Smooth muscle cell of the brain vasculature (primary cell): Measurements from ENCODE around the gene COX7A2.

Source experiments
- DNase-seq: peaks from one replicate; pipeline ENCODE4 v3.0.0-alpha.2; 2012; ENCODE audit warnings: low read depth, low spot score

The COX7A2 gene

GRCh38 chr6:75268121-75268987 lies 24.8 kb upstream of the COX7A2 start:
- no peak for DNase-seq

- DNase-seq: no peak
Observed at GRCh38 chr6:75267461-75267860, 23.9 kb upstream of the COX7A2 start.

DNA sequence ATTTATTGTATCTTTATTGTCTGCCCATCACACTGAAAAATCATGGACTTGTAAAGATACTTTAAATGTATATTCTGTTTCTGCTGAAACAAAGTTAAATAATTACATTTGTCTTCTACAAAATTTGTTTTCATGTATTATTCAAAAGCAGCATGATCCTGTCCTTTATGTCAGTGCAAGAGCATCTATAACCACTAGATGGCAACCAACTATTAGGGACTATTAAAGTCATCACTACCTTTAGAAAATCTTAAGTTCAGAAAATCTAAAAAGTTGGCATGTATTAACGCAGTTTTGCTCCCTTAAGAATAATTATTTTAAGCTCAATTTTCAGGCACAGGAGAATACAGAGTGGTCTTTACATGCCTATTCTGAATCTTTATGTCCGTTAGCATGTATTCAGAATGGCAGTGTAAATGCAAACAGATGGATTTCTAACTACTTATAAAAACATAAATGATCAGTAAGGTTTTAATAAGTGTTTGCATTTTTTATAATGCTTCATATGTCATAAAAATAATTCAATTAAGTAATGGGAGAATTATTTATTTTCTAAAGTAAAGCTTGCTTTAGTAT lies 23.2 kb upstream of the COX7A2 start:
- DNase-seq: no peak

- DNase-seq: no peak
Observed at GRCh38 chr6:75263401-75263750, 19.8 kb upstream of the COX7A2 start.

GRCh38 chr6:75262716-75263400 lies 19.3 kb upstream of the COX7A2 start:
- DNase-seq: no peak

- DNase-seq: no peak
Observed at GRCh38 chr6:75261299-75261698, 17.7 kb upstream of the COX7A2 start.

DNA sequence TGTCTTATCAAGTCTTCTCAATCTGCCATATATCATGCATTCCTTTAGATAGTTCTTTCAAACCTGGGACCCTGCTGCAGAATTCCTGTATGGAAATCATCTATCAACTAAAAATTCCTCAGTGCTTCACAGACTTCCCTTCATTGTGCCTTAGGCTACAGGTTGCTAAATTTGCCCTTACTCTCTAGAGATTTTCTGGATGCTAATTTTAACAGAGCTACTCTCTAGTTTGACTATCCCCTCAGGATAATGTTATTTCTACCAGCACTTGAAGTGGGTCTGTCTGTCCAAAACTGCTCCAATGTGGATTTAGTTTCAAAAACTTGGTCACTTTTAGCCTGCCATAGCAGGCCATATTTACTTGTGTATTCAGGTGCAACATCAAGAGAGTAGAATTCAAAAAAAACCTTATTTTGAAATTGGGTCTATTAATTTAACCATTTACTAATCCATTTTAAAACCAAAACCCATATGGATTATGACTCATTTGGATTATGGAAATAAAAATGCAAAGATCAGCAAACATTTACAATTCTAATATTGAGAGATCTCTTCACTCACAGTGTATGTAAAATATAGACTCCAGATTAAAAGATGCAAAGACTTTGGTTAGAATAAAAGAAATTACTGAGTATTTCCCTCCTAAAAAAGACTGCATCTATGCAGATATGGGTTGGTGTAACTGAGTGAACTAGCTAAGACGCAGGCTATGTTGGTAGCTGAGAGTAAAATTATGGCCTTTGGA lies 13.9 kb upstream of the COX7A2 start:
- no peak for DNase-seq

DNA sequence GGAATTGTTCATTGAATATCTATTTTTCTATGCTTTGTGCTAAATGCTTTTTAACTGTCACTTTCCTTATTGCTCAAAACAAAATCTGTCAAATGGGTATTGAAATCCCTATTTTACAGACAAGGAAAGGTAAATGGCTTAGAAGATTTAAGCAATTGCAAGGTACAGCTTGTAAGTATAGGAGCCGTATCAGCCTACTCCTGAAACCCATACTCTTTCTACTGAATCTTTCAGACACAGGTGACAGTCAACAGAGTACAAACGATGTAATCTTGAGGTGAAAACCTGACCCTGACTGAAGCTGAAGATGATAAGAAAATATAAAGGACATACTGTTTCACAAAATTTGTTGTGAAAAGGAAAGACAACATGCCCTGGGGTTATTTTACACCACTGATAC lies 7.0 kb upstream of the COX7A2 start:
- DNase-seq: no peak

DNA sequence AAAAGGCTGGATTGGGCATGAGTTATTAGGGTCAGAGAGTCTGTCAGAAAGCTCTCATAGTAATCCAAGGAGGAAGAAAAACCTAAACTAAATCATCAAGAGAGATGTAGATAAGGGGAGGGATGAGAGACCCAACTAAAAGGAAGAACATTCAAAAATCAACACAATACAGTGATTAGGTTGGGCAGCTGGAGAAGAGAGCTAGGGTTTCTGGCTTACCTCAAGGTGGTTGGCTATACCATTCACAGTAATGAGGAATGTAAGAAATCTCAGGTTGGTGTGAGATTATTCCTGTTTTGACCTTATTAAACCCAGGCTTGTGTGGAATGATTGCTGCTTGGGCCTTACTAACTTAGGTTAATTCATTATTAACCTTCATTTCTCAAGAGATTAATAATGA lies 6.2 kb upstream of the COX7A2 start:
- no peak for DNase-seq

DNA sequence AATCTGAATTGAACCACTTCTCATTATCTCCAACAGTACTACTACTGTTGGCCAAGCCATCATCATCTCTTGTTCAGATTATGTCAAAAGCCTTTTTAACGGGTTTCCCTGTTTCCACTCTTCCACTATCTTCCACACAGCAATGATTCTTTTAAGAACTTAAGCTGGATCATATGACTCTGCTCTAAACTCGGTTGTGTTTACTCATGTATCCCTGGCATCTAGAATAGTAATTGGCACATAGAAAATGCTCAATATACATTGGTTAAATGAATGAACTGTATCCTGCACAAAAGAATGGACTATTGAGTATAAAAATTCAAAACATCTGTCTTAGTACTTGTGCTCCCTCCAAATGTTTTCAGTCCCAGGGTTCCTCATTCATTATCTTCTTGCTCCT lies 2.8 kb upstream of the COX7A2 start:
- no peak for DNase-seq

DNA sequence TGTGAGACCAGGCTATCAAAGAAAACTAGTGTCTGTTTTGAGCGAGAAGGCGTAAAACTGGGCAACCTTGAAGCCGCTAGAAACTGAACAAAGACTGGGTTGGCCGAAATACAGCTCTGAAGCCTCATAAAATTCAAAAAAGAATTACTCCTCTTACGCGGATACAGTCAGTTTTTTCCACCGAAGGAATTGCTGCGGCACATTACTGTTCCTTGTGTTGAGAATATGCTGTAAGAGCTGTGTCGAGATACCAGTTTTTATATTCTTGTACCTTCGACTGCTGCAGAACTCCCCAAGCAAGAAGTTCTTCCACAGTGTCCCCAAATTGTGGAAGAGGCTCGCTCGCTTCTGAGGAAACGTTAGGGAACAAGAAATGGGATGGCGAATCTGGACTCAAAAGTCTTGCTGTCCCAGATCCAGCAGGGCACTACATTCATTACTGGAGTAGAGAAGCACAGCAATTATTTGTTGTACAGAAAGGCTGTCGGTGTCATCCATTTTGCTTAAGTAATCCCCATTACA lies 523 bp upstream of the COX7A2 start:
- no peak for DNase-seq

- no peak for DNase-seq
Observed at GRCh38 chr6:75236630-75237029, 7.0 kb downstream of the COX7A2 start.

DNA sequence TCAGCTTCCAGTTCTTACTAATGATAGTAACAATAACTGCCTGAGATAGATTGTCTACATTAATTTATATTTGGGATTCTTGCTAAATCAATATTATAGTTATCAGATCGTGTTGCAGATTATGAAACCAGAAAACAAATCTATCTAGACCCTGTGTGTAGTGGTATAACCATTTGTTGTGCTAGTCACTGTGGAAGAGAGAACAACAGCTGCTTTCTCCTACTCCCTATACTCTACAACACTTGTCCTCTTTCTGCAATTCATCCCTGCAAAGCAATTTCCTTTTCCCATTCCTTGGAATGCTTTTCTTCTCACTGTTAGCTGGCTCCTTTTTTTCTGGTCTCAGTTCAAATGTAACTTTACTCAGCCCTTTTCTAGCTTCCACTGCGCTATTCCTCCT lies 8.3 kb downstream of the COX7A2 start:
- DNase-seq: no peak

- DNase-seq: no peak
Observed at GRCh38 chr6:75234126-75234865, 9.3 kb downstream of the COX7A2 start.

GRCh38 chr6:75233092-75233615 lies 10.4 kb downstream of the COX7A2 start:
- no peak for DNase-seq

GRCh38 chr6:75230484-75231325 lies 12.9 kb downstream of the COX7A2 start:
- no peak for DNase-seq

DNA sequence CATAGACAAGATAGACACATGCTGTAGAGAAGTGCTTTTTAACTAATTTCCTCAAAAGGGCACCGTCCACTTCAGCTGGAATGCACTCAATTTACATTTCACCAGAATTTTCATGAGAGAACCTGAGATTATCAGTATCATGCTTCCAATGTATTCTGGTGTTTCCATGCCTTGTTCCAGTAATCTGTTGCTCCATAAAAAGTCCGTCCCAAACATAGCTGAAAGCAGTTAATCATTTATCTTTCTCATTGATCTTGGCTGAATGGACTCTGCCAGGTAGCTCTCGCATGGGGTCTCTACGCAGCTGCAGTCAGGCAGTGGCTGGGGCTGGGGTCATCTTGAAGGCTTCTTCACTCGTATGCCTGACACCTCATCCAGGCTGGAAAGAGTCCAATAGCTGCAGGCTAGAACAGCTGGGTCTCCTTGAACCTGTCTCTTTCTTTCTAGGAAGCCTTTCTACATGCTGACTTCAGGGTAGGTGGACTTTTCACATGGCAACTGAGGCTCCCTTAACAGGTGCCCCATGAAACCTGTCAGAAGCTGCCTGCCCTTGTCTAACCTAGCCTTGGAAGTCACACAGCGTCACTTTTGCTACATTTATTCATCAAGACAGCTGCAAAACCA lies 19.2 kb downstream of the COX7A2 start:
- DNase-seq: no peak

GRCh38 chr6:75223428-75223827 lies 20.2 kb downstream of the COX7A2 start:
- no peak for DNase-seq

DNA sequence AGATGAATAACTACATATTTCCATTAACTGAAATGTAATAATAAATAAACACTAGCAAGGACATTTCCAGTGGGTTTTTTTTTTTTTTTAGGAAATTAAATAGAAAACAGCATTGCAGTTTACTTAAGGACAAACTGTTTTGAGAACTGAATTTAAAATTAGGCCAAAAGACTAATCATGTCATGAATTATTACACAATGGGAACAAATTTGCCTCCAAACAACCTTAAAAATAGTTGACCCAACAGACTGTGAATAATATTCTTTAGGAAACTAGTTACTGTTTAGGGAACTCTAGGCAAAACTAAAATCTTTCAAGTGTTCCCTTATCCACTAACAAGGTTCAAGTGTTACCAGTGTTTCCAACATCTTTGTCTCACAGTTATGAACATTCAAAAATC lies 21.3 kb downstream of the COX7A2 start:
- no peak for DNase-seq

- no peak for DNase-seq
Observed at GRCh38 chr6:75221116-75221515, 22.5 kb downstream of the COX7A2 start.
